ENCODE measurements around the gene PTPN4.

DNA sequence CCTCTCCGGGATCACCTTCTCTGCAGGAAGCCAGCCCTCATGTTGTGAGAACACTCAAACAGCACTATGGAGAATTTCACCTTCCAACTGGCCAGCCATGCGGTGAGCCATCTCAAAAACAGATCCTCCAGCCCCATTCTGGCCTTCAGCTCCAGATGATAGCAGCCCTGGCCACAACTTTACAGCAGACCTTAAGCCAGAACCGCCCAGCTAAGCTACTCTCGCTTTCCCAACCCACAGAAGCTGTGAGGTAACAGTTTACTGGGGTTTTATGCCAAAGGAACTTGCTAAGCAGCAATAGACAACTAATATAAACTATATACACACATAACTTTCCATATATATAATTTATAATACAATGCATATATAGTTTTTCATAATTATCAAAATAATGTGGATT, 11.6 kb upstream of the PTPN4 start:
- TF ChIP-seq, protein P1, sequence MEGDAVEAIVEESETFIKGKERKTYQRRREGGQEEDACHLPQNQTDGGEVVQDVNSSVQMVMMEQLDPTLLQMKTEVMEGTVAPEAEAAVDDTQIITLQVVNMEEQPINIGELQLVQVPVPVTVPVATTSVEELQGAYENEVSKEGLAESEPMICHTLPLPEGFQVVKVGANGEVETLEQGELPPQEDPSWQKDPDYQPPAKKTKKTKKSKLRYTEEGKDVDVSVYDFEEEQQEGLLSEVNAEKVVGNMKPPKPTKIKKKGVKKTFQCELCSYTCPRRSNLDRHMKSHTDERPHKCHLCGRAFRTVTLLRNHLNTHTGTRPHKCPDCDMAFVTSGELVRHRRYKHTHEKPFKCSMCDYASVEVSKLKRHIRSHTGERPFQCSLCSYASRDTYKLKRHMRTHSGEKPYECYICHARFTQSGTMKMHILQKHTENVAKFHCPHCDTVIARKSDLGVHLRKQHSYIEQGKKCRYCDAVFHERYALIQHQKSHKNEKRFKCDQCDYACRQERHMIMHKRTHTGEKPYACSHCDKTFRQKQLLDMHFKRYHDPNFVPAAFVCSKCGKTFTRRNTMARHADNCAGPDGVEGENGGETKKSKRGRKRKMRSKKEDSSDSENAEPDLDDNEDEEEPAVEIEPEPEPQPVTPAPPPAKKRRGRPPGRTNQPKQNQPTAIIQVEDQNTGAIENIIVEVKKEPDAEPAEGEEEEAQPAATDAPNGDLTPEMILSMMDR (IDR thresholded peaks at IDR 0.05; ENCODE audit: low read depth, low read length) = no peak
- no peak for TF ChIP-seq EZH2phosphoT487 (IDR thresholded peaks at IDR 0.05; ENCODE audit: low read depth)

All from OCI-LY3 (cell line).